ENCODE data around the gene AGPAT3. TPM values are rescaled to one million over a fixed set of nuclear protein-coding genes. Genes with fewer than 3 reads are reported as not detected.

AGPAT3 gene
- total RNA-seq, 1 experiment from 2014 or later: 13.0 TPM

DNA sequence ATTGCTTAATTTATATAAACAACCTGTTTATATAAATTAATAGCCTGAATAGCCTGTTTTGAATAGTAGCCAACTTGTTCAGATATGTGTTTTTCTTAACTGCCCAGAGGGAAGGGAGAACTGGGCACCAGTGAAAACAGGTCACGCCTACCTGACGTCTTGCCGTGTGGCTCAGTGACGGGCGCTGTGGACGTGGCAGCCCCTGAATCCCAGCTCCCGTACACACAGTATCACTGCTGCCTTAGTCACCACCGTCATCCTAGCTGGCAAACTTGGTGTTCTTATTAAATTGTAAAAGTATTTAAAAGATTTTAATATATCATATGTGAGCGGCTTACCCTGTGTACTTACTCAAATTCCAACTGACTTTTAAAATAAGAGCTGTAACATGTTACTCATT lies 111.6 kb downstream of the AGPAT3 start:
- H3K9ac ChIP-seq (ENCODE audit: extremely low read depth, insufficient read length, low read length): no peak overlapping the region
- peaks cover 4 to 5% of the 10 kb centered on the region in 2 experiments; a peak in 3 of 5 replicates for H3K9me3 Mint-ChIP-seq
- H3K23me2 ChIP-seq (ENCODE audit: insufficient read length, low read depth, low read length, poor library complexity, severe bottlenecking): no peaks in the 10 kb centered on the region
- H3K79me1 ChIP-seq (ENCODE audit: insufficient read depth, low read depth, low read length, poor library complexity, severe bottlenecking): no peaks in the 10 kb centered on the region
- H4K20me1 ChIP-seq (ENCODE audit: control insufficient read depth, insufficient read depth, insufficient read length): no peaks in the 10 kb centered on the region
- no peak overlapping the region for H2BK15ac ChIP-seq (ENCODE audit: low read depth, low read length)
- no peak overlapping the region for H3K18ac ChIP-seq (ENCODE audit: insufficient read length, low read depth, low read length)
- H3K23ac ChIP-seq (ENCODE audit: insufficient read length, low read depth, low read length): no peak overlapping the region
- H3T11ph ChIP-seq (ENCODE audit: low read length): no peak overlapping the region
- H2BK12ac ChIP-seq (ENCODE audit: insufficient read length, low read depth, low read length): no peak overlapping the region
- DNase-seq: no peak
- no peak overlapping the region for H2AK5ac ChIP-seq (ENCODE audit: insufficient read length, low read length)
- no peaks in the 10 kb centered on the region for H3K79me2 ChIP-seq (ENCODE audit: insufficient read depth, low read length)
- no peak overlapping the region for H2BK120ac ChIP-seq (ENCODE audit: low read depth, low read length, poor library complexity, severe bottlenecking)
- no peaks in the 10 kb centered on the region for H3K27me3 Mint-ChIP-seq (ENCODE audit: low read depth)
- H4K91ac ChIP-seq (ENCODE audit: insufficient read length, low read depth, low read length): no peak overlapping the region
- no peak overlapping the region for H3K4me2 ChIP-seq (ENCODE audit: insufficient read depth, insufficient read length, low read length)
- H3K9me3 ChIP-seq (ENCODE audit: control insufficient read depth, low read depth, low read length): no peaks in the 10 kb centered on the region
- H3K4me1 ChIP-seq (ENCODE audit: insufficient read depth, low read length): no peaks in the 10 kb centered on the region
- H3K27ac ChIP-seq (ENCODE audit: insufficient read length, low read depth, low read length): no peak overlapping the region
- H4K8ac ChIP-seq (replicated peaks; ENCODE audit: insufficient read length, low read depth, low read length): no peak overlapping the region
- no peak overlapping the region for H4K5ac ChIP-seq (ENCODE audit: insufficient read length, low read depth, low read length)
- no peak overlapping the region for H3K27ac Mint-ChIP-seq
- no peak overlapping the region for H2AFZ ChIP-seq (ENCODE audit: low read length)
- no peak overlapping the region for H2BK20ac ChIP-seq (ENCODE audit: low read depth, low read length, poor library complexity, severe bottlenecking)
- H3K4me3 Mint-ChIP-seq: no peak overlapping the region
- peaks cover 2% of the 10 kb centered on the region in 2 experiments; a peak in 3 of 4 replicates for H3K4me1 Mint-ChIP-seq
- H3K14ac ChIP-seq (ENCODE audit: insufficient read depth, low read length): no peak overlapping the region
- no peak overlapping the region for H2BK5ac ChIP-seq (ENCODE audit: insufficient read length, low read length)
- WGBS (ENCODE audit: extremely low coverage, insufficient read length, low lambda C conversion rate): no CpG with 5 or more reads among the region's 9 CpGs
- H3K4ac ChIP-seq (ENCODE audit: low read depth, low read length): no peak overlapping the region
- no peaks in the 10 kb centered on the region for H3K36me3 Mint-ChIP-seq (ENCODE audit: insufficient read depth in 1 of 3, low read depth in 3 of 3)
- H3K27me3 ChIP-seq (ENCODE audit: insufficient read depth, low read length): no peaks in the 10 kb centered on the region
- H3K56ac ChIP-seq (ENCODE audit: insufficient read length, low read depth, low read length): no peak overlapping the region
- TF ChIP-seq, protein P1, sequence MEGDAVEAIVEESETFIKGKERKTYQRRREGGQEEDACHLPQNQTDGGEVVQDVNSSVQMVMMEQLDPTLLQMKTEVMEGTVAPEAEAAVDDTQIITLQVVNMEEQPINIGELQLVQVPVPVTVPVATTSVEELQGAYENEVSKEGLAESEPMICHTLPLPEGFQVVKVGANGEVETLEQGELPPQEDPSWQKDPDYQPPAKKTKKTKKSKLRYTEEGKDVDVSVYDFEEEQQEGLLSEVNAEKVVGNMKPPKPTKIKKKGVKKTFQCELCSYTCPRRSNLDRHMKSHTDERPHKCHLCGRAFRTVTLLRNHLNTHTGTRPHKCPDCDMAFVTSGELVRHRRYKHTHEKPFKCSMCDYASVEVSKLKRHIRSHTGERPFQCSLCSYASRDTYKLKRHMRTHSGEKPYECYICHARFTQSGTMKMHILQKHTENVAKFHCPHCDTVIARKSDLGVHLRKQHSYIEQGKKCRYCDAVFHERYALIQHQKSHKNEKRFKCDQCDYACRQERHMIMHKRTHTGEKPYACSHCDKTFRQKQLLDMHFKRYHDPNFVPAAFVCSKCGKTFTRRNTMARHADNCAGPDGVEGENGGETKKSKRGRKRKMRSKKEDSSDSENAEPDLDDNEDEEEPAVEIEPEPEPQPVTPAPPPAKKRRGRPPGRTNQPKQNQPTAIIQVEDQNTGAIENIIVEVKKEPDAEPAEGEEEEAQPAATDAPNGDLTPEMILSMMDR (conservative IDR thresholded peaks at IDR 0.05): no peak
